ENCODE results near the gene POC1A. TPM values are rescaled to one million over a fixed set of nuclear protein-coding genes. Genes with fewer than 3 reads are reported as not detected.
A peak's percentile ranks its signal among the peaks of the same experiment; 100 is the strongest.

Gene POC1A
- total RNA-seq, 1 donor from 2014 or later, result 1.2 TPM

DNA sequence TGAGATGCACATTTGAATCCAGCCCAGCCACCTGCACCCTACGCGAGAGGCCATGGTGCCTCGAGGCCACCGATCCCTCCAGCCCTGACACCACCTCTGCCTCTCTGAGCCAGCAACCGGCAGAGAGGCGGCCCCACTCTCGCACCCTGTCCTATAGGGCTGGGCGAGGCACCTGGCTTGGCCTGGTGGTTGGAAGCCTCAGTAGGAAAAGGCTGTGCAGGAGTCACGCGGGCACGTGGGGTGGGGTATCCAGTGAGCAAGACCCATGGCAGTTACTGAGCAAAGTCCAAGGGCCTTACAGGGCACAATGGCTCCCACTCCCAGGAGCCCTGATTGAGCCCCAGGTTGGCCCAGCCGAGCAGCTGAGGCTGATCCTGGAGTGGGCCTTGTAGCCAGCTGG lies 85.5 kb downstream of the POC1A start:
- no peaks in the 10 kb centered on the region for H3K27me3 ChIP-seq (ENCODE audit: low read depth)
- H3K4me1 ChIP-seq, result peaks cover 46% of the 10 kb centered on the region
- H3K36me3 ChIP-seq, result no peaks in the 10 kb centered on the region
- H3K9me3 ChIP-seq (replicated peaks), result no peaks in the 10 kb centered on the region
- no peak for DNase-seq
- intact Hi-C loops (cut with micrococcal nuclease), result no loop called here
- TF ChIP-seq CTCF (IDR thresholded peaks at IDR 0.05; ENCODE audit: borderline replicate concordance), result no peak
- no peak overlapping the region for H3K27ac ChIP-seq (replicated peaks)
- H3K4me3 ChIP-seq, result no peak overlapping the region

DNA sequence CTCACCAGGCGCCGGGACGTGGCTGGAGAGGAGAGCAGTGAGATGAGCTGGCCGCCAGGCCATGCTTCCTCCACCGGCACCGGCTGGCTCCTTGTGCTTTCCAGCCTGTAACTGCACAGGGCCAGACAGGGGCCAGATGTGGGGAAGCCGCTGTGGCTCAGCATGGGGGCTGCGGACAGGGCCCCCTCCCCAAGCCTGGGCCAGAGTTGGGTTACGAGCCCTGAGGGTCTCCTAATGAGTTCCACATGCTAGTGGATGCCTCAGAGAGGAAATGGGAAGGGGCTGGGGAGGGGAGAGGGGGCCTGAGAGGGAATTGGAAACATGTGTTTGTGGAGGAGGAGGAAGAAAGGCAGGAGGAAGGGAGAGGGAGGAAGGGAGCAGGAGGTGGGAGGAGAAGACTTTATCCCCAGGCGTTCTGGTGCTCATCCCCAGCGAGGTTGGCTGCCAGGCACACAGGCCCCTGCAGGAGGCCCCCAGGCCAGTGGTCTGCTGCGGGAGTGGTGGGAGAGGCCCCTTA lies 86.1 kb downstream of the POC1A start:
- Histone ChIP-seq H3K27ac (replicated peaks) (no peak overlapping the region), H3K4me1 (peaks cover 42% of the 10 kb centered on the region), H3K36me3 (no peaks in the 10 kb centered on the region), H3K27me3 (ENCODE audit: low read depth) (no peaks in the 10 kb centered on the region), H3K4me3 (no peak overlapping the region), H3K9me3 (replicated peaks) (no peaks in the 10 kb centered on the region)
- TF ChIP-seq CTCF (IDR thresholded peaks at IDR 0.05; ENCODE audit: borderline replicate concordance), result no peak
- no peak for DNase-seq
- intact Hi-C loops (cut with micrococcal nuclease), result no loop called here

GRCh38 chr3:52067526-52067925 lies 86.7 kb downstream of the POC1A start:
- H3K27me3 ChIP-seq (ENCODE audit: low read depth), result no peaks in the 10 kb centered on the region
- intact Hi-C loops (cut with micrococcal nuclease), result no loop called here
- no peaks in the 10 kb centered on the region for H3K9me3 ChIP-seq (replicated peaks)
- H3K4me1 ChIP-seq, result peaks cover 45% of the 10 kb centered on the region
- no peak overlapping the region for H3K27ac ChIP-seq (replicated peaks)
- no peak for TF ChIP-seq CTCF (IDR thresholded peaks at IDR 0.05; ENCODE audit: borderline replicate concordance)
- DNase-seq, result no peak
- no peak overlapping the region for H3K4me3 ChIP-seq
- H3K36me3 ChIP-seq, result no peaks in the 10 kb centered on the region

GRCh38 chr3:52067046-52067445 lies 87.2 kb downstream of the POC1A start:
- Histone ChIP-seq H3K4me3 (no peak overlapping the region), H3K36me3 (no peaks in the 10 kb centered on the region), H3K9me3 (replicated peaks) (no peaks in the 10 kb centered on the region), H3K27me3 (ENCODE audit: low read depth) (no peaks in the 10 kb centered on the region), H3K4me1 (peaks cover 47% of the 10 kb centered on the region), H3K27ac (replicated peaks) (no peak overlapping the region)
- no peak for TF ChIP-seq CTCF (IDR thresholded peaks at IDR 0.05; ENCODE audit: borderline replicate concordance)
- DNase-seq, result no peak
- intact Hi-C loops (cut with micrococcal nuclease), result no loop called here

DNA sequence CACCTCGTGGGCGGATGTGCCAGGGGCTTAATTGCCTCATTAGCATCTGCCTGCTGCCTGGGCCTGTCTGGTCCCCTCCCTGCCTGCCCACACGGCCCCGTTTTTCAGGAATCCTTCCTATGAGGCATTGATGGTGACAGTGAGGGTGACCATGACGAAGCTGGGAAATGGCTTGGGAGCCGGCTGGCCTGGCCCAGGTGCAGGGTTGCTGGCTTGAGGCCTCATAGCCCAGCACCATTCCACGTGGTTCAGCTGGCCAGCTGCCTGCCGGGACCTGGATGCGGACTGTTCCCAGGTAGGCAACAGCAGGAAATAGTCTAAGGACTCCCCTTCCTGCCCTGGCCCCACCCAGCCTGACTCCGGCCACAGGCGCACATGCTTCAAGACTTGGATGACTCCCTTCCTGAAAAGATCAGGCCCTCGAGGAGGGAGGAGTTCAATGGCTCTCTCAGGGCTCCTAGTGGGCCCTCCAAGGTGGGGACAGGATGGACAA lies 88.9 kb downstream of the POC1A start:
- DNase-seq, result peak; percentile 43
- intact Hi-C loops (cut with micrococcal nuclease), result no loop called here
- no peak for TF ChIP-seq CTCF (IDR thresholded peaks at IDR 0.05; ENCODE audit: borderline replicate concordance)
- H3K4me3 ChIP-seq, result no peak overlapping the region
- H3K36me3 ChIP-seq, result no peaks in the 10 kb centered on the region
- H3K27me3 ChIP-seq (ENCODE audit: low read depth), result no peaks in the 10 kb centered on the region
- peaks cover 35% of the 10 kb centered on the region for H3K4me1 ChIP-seq
- no peaks in the 10 kb centered on the region for H3K9me3 ChIP-seq (replicated peaks)
- peak overlapping the region; percentile 65 for H3K27ac ChIP-seq (replicated peaks)

Data from left ventricle myocardium inferior (tissue), 1 donor.